Suprapubic skin (tissue), 4 donors: ENCODE measurements around the gene USP9Y. TPM values are rescaled to one million over a fixed set of nuclear protein-coding genes. Genes with fewer than 3 reads are reported as not detected.

Experiments
- DNase-seq, 2 donors: peaks; one replicate each; pipeline ENCODE4 v3.0.0-alpha.2; 2019; ENCODE audit warnings: low spot score in 2 of 2
- H3K27ac ChIP-seq: fragments of 200-600 bp; sonication (generic); one replicate; pipeline ENCODE4 v1.5.1; 2019
- H3K27me3 ChIP-seq: fragments of 200-600 bp; sonication (generic); one replicate; pipeline ENCODE4 v1.5.1; 2019
- H3K36me3 ChIP-seq: fragments of 200-600 bp; sonication (generic); one replicate; pipeline ENCODE4 v1.5.1; 2019
- H3K4me1 ChIP-seq: fragments of 200-600 bp; sonication (generic); one replicate; pipeline ENCODE4 v1.5.1; 2019
- H3K4me3 ChIP-seq: fragments of 200-600 bp; sonication (generic); one replicate; pipeline ENCODE4 v1.5.1; 2019; ENCODE audit warnings: mild to moderate bottlenecking
- H3K9me3 ChIP-seq: fragments of 200-600 bp; sonication (generic); one replicate; pipeline ENCODE4 v1.5.1; 2019
- CTCF ChIP-seq, 2 donors: fragments of 200-600 bp in 1 of 2; fragments of 450-650 bp in 1 of 2; sonication (generic) in 1 of 2; IDR thresholded peaks; one replicate each; pipeline ENCODE4 v1.5.1; 2016 to 2019; ENCODE audit warnings: antibody characterized with exemption in 2 of 2, mild to moderate bottlenecking in 1 of 2, moderate library complexity in 1 of 2
- EP300 ChIP-seq: sonication (generic); formaldehyde crosslinking; IDR thresholded peaks from one replicate; pipeline ENCODE4 v1.6.1; 2017; ENCODE audit warnings: antibody characterized with exemption
- POLR2A ChIP-seq, 2 donors: fragments of 450-650 bp; IDR thresholded peaks; one replicate each; pipeline ENCODE4 v1.6.1; 2017; ENCODE audit warnings: antibody characterized with exemption in 2 of 2, mild to moderate bottlenecking in 2 of 2, moderate library complexity in 2 of 2
- POLR2AphosphoS5 ChIP-seq, 3 donors: sonication (generic); formaldehyde crosslinking; IDR thresholded peaks; one replicate each; pipeline ENCODE4 v1.6.1; 2017; ENCODE audit warnings: antibody characterized with exemption in 3 of 3
- WGBS: methylation state at CpG from one replicate; pipeline ENCODE4 v1.1.5; 2018; 5-methylcytosine and 5-hydroxymethylcytosine counted together
- total RNA-seq, 4 donors: library from RNA; depleted of rRNA; stranded (reverse); fragments of >200 nt; gene quantifications; one replicate each; pipeline ENCODE4 v1.1.0, GENCODE V29; 2016

USP9Y gene
- total RNA-seq, 4 donors from 2014 or later: 16.5 to 20.3 TPM; not detected in 2

GRCh38 chrY:12742725-12743124 is 41.7 kb downstream of the USP9Y start:
- H3K36me3 ChIP-seq: peaks cover 6% of the 10 kb centered on the region
- TF ChIP-seq CTCF (IDR thresholded peaks at IDR 0.05): no peak
- TF ChIP-seq POLR2AphosphoS5 (IDR thresholded peaks at IDR 0.05): no peak
- no peak for TF ChIP-seq POLR2A (IDR thresholded peaks at IDR 0.05)
- TF ChIP-seq EP300: no peak

GRCh38 chrY:12744091-12744490 is 43.1 kb downstream of the USP9Y start:
- Histone ChIP-seq H3K27me3 (no peaks in the 10 kb centered on the region), H3K4me1 (no peaks in the 10 kb centered on the region), H3K9me3 (no peaks in the 10 kb centered on the region), H3K27ac (no peak overlapping the region), H3K4me3 (no peak overlapping the region), H3K36me3 (peaks cover 6% of the 10 kb centered on the region)
- TF ChIP-seq CTCF (IDR thresholded peaks at IDR 0.05) (no peak), EP300 (no peak), POLR2A (IDR thresholded peaks at IDR 0.05) (no peak)
- WGBS: no CpG with 5 or more reads among the region's 2 CpGs
- DNase-seq: no peak

More at GRCh38 chrY:12742725-12743124, 41.7 kb downstream of the USP9Y start:
- Histone ChIP-seq H3K27me3 (no peaks in the 10 kb centered on the region), H3K4me3 (no peak overlapping the region), H3K4me1 (no peaks in the 10 kb centered on the region), H3K9me3 (no peaks in the 10 kb centered on the region), H3K27ac (no peak overlapping the region)
- no CpG with 5 or more reads among the region's 4 CpGs for WGBS
- no peak for DNase-seq

- Histone ChIP-seq H3K27ac (no peak overlapping the region), H3K36me3 (peaks cover 2% of the 10 kb centered on the region), H3K4me1 (no peaks in the 10 kb centered on the region), H3K4me3 (no peak overlapping the region), H3K27me3 (no peaks in the 10 kb centered on the region), H3K9me3 (no peaks in the 10 kb centered on the region)
- WGBS: no CpG with 5 or more reads among the region's 1 CpG
- DNase-seq: no peak
- TF ChIP-seq POLR2AphosphoS5 (IDR thresholded peaks at IDR 0.05) (no peak), EP300 (no peak), CTCF (IDR thresholded peaks at IDR 0.05) (no peak), POLR2A (IDR thresholded peaks at IDR 0.05) (no peak)
Observed at GRCh38 chrY:12749293-12749692, 48.3 kb downstream of the USP9Y start.

- Histone ChIP-seq H3K4me3 (no peak overlapping the region), H3K27me3 (no peaks in the 10 kb centered on the region), H3K36me3 (peaks cover 4% of the 10 kb centered on the region), H3K27ac (no peak overlapping the region), H3K9me3 (no peaks in the 10 kb centered on the region), H3K4me1 (no peaks in the 10 kb centered on the region)
- WGBS: no CpG with 5 or more reads among the region's 6 CpGs
- no peak for TF ChIP-seq POLR2A (IDR thresholded peaks at IDR 0.05)
- no peak for TF ChIP-seq POLR2AphosphoS5 (IDR thresholded peaks at IDR 0.05)
- TF ChIP-seq CTCF (IDR thresholded peaks at IDR 0.05): no peak
- TF ChIP-seq EP300: no peak
- no peak for DNase-seq
Observed at GRCh38 chrY:12752856-12753255, 51.8 kb downstream of the USP9Y start.

GRCh38 chrY:12756021-12756420 is 55.0 kb downstream of the USP9Y start:
- H3K27me3 ChIP-seq: no peaks in the 10 kb centered on the region
- peaks cover 14% of the 10 kb centered on the region for H3K36me3 ChIP-seq
- DNase-seq: no peak
- no peak overlapping the region for H3K4me3 ChIP-seq
- H3K27ac ChIP-seq: no peak overlapping the region
- no peaks in the 10 kb centered on the region for H3K4me1 ChIP-seq
- H3K9me3 ChIP-seq: no peaks in the 10 kb centered on the region
- TF ChIP-seq POLR2A (IDR thresholded peaks at IDR 0.05) (no peak), POLR2AphosphoS5 (IDR thresholded peaks at IDR 0.05) (no peak), CTCF (IDR thresholded peaks at IDR 0.05) (no peak), EP300 (no peak)
- WGBS: no CpG with 5 or more reads among the region's 1 CpG
